ENCODE measurements around the gene CPS1. TPM values are rescaled to one million over a fixed set of nuclear protein-coding genes. Genes with fewer than 3 reads are reported as not detected.

CPS1 gene
- total RNA-seq, 1 donor from 2014 or later = 3.8 TPM

DNA sequence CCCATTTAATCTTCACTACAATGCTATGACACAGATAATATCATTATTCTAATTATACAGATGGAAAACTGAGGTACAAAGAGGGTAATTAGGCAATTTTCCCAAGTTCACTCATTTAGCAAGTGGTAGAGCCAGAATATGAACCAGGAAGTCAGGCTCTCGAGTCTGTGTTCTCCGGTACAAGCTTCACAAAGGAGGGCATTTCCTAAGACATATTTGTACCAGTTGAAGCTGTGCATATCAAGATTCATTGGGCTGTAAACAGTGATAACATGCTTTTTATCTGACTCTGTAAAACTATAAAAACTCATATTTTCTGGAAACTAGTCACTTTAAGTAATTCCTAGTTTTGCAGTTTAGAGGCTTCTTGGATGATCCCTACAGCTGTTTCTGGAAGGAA lies 23.0 kb upstream of the CPS1 start:
- no peak for DNase-seq (ENCODE audit: low read depth)
- Histone ChIP-seq H3K27me3 (ENCODE audit: control insufficient read depth, insufficient read depth, low read length) (no peaks in the 10 kb centered on the region), H3K4me3 (ENCODE audit: low read depth, low read length) (no peak overlapping the region), H3K36me3 (ENCODE audit: control insufficient read depth, insufficient read depth, low read length) (no peaks in the 10 kb centered on the region)
- TF ChIP-seq, protein P1, sequence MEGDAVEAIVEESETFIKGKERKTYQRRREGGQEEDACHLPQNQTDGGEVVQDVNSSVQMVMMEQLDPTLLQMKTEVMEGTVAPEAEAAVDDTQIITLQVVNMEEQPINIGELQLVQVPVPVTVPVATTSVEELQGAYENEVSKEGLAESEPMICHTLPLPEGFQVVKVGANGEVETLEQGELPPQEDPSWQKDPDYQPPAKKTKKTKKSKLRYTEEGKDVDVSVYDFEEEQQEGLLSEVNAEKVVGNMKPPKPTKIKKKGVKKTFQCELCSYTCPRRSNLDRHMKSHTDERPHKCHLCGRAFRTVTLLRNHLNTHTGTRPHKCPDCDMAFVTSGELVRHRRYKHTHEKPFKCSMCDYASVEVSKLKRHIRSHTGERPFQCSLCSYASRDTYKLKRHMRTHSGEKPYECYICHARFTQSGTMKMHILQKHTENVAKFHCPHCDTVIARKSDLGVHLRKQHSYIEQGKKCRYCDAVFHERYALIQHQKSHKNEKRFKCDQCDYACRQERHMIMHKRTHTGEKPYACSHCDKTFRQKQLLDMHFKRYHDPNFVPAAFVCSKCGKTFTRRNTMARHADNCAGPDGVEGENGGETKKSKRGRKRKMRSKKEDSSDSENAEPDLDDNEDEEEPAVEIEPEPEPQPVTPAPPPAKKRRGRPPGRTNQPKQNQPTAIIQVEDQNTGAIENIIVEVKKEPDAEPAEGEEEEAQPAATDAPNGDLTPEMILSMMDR (IDR thresholded peaks at IDR 0.05; ENCODE audit: insufficient read depth, low read length, poor library complexity, severe bottlenecking) = no peak

DNA sequence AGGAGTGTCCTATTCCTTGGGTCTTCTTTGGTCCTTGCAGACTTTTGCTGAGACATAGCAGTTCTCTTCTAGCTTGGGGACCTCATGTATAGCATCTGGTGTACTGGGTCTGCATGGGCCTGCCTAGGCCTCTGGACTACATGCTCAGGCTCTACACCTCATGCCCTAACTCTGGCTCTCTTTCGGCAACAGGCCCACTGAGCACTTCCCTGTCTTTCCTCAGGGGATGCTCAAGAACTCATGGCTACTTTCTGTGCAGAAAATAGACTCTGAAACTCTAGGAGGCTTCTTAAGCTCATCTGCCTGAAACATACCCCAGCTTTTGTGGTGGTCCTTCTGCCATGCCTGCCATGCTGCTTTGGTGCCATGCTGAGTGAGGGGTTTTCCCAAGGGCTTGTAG lies 21.5 kb upstream of the CPS1 start:
- no peak overlapping the region for H3K4me3 ChIP-seq (ENCODE audit: low read depth, low read length)
- DNase-seq (ENCODE audit: low read depth) = no peak
- no peaks in the 10 kb centered on the region for H3K36me3 ChIP-seq (ENCODE audit: control insufficient read depth, insufficient read depth, low read length)
- TF ChIP-seq, protein P1 (IDR thresholded peaks at IDR 0.05; ENCODE audit: insufficient read depth, low read length, poor library complexity, severe bottlenecking) = no peak
- no peaks in the 10 kb centered on the region for H3K27me3 ChIP-seq (ENCODE audit: control insufficient read depth, insufficient read depth, low read length)

- TF ChIP-seq, protein P1 (IDR thresholded peaks at IDR 0.05; ENCODE audit: insufficient read depth, low read length, poor library complexity, severe bottlenecking) = no peak
These were observed 19.3 kb upstream of the CPS1 start for GRCh38 chr2:210536973-210537650.

DNA sequence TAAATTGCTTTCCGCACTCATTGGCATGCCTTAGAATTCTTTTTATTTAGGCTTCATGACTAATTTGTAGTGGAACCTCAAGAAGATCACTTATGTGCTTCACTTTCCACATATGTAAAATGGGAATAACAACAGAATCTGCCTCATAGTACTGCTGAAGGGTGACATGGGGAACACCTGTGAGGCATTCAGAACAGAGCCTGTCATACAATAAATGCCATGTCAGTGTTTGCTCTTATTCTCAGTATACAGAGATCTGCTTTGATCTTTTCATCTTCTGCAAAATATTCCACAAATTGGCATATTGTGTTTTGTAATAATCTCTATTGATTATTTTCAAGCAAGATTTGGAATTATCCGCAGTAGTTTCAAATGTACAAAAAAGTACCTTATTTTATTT lies 17.4 kb upstream of the CPS1 start:
- no peaks in the 10 kb centered on the region for H3K27me3 ChIP-seq (ENCODE audit: control insufficient read depth, insufficient read depth, low read length)
- TF ChIP-seq, protein P1 (IDR thresholded peaks at IDR 0.05; ENCODE audit: insufficient read depth, low read length, poor library complexity, severe bottlenecking) = no peak
- no peaks in the 10 kb centered on the region for H3K36me3 ChIP-seq (ENCODE audit: control insufficient read depth, insufficient read depth, low read length)
- no peak overlapping the region for H3K4me3 ChIP-seq (ENCODE audit: low read depth, low read length)
- no peak for DNase-seq (ENCODE audit: low read depth)

More at GRCh38 chr2:210536973-210537650, 19.3 kb upstream of the CPS1 start:
- Histone ChIP-seq H3K4me3 (ENCODE audit: low read depth, low read length) (no peak overlapping the region), H3K36me3 (ENCODE audit: control insufficient read depth, insufficient read depth, low read length) (no peaks in the 10 kb centered on the region), H3K27me3 (ENCODE audit: control insufficient read depth, insufficient read depth, low read length) (no peaks in the 10 kb centered on the region)
- DNase-seq (ENCODE audit: low read depth) = no peak

DNA sequence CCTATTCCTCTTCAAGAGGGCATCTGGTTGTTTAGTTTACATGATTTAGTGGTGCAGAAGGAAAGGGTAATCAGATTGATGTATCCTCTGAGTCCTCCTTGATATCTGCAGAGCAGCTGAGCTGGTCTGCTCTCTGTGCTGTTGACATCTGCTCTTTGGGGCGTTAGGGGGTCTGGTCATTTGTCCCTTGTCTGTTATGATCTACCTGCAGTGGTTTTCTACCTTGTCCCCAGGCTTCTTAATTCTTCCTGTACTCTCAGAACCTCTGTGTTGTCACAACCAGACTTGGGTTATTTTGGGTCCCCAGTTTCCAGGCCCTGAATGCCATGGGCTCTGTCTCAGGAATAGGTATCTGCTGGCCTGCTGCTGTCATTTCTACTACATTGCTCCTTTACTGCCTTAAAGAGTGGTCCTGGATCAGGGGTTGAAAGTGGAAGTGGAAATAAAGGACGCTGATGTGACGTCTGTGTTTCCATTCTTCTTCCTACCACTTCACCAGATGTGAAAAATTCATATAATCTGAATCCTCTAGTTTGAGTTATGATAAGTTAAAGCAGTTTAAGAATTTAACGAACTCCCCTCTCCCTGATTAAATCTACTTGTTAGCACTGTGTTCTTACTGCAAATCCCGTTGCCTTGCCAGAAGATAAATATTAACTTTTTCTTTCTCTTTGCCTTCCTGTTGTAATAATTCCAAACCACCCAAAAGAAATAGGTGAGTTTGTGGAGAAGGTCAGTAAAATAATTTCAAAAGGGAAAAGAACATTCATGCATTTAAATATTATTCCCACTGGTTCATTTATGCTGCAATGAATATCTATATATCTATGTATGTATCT lies 16.6 kb upstream of the CPS1 start:
- no peak for DNase-seq (ENCODE audit: low read depth)
- TF ChIP-seq, protein P1 (IDR thresholded peaks at IDR 0.05; ENCODE audit: insufficient read depth, low read length, poor library complexity, severe bottlenecking) = no peak
- Histone ChIP-seq H3K4me3 (ENCODE audit: low read depth, low read length) (no peak overlapping the region), H3K27me3 (ENCODE audit: control insufficient read depth, insufficient read depth, low read length) (no peaks in the 10 kb centered on the region), H3K36me3 (ENCODE audit: control insufficient read depth, insufficient read depth, low read length) (no peaks in the 10 kb centered on the region)
